Kidney (tissue), 14 donors: ENCODE measurements around the gene THRB. TPM values are rescaled to one million over a fixed set of nuclear protein-coding genes. Genes with fewer than 3 reads are reported as not detected.

Experiments used
- DNase-seq, 5 donors: peaks; one replicate each; pipeline ENCODE4 v3.0.0-alpha.2; 2013 to 2020
- FAIRE-seq: peaks from 2 replicates; lab custom pipeline; 2012; peaks lifted over from hg19 to GRCh38; lab: Jason Lieb, UNC
- H3K27ac ChIP-seq, 2 donors: one replicate each; pipeline ENCODE4 v1.7.0; 2013; ENCODE audit warnings: low read depth in 2 of 2, low read length in 2 of 2, inconsistent platforms in 1 of 2
- H3K27me3 ChIP-seq: one replicate; pipeline ENCODE4 v1.7.1; 2013; ENCODE audit warnings: low read length, inconsistent platforms; ENCODE audit not compliant: control insufficient read depth, insufficient read depth
- H3K36me3 ChIP-seq, 3 donors: one replicate each; pipeline versions ENCODE4 v1.7.0 to v1.7.1; 2013; ENCODE audit warnings: low read length in 3 of 3, control low read depth in 1 of 3, inconsistent platforms in 1 of 3; ENCODE audit not compliant: insufficient read depth in 3 of 3, control insufficient read depth in 2 of 3
- H3K4me1 ChIP-seq, 3 donors: one replicate each; pipeline versions ENCODE4 v1.7.0 to v1.7.1; 2013; ENCODE audit warnings: low read length in 3 of 3, inconsistent platforms in 1 of 3, low read depth in 1 of 3; ENCODE audit not compliant: control insufficient read depth in 2 of 3, insufficient read depth in 2 of 3
- H3K4me3 ChIP-seq, 3 donors: one replicate each; pipeline versions ENCODE4 v1.7.0 to v1.8.1; 2013; ENCODE audit warnings: low read length in 3 of 3, control low read depth in 1 of 3, inconsistent platforms in 1 of 3
- H3K9ac ChIP-seq, 3 donors: one replicate each; pipeline versions ENCODE4 v1.7.0 to v1.7.1; 2013; ENCODE audit warnings: low read length in 3 of 3, control low read depth in 1 of 3, inconsistent platforms in 1 of 3
- H3K9me3 ChIP-seq, 3 donors: one replicate each; pipeline versions ENCODE4 v1.7.0 to v1.7.1; 2013; ENCODE audit warnings: low read length in 3 of 3, control low read depth in 1 of 3, inconsistent platforms in 1 of 3; ENCODE audit not compliant: control insufficient read depth in 2 of 3, insufficient read depth in 1 of 3
- CTCF ChIP-seq: IDR thresholded peaks from 3 replicates; pipeline ENCODE4 v1.5.1; 2012; ENCODE audit warnings: mild to moderate bottlenecking, moderate library complexity, borderline replicate concordance; ENCODE audit not compliant: insufficient read depth; ENCODE audit errors: extremely low read depth
- intact Hi-C: fragments of 100-400 bp; cut with DNase I; formaldehyde crosslinking; loops from one replicate; pipeline ENCODE4 v1.11.1; 2022
- polyA plus RNA-seq: library from polyadenylated mRNA; stranded (reverse); fragments of 350-450 nt; fragmentation: Illumina TruSeq; extraction: RNeasy Lipid Tissue Mini Kit (QIAGEN cat#74804); gene quantifications from one replicate; pipeline ENCODE4 v1.2.3, GENCODE V29; 2014; ENCODE audit warnings: low read depth, low replicate concordance; ENCODE audit not compliant: insufficient read depth
- total RNA-seq: library from RNA; stranded (reverse); fragmentation: NEBNext Ultra II Directional; extraction: Animal tissue kit (Norgen Biotek cat#: 25700); gene quantifications from one replicate; pipeline ENCODE4 v1.2.1, GENCODE V29; 2021
- donor health status: control.
- donor health status: control.
- donor health status: control.
- donor health status: control.
- donor health status: control.
- donor health status: DM: yes; HTN: yes; CAD: no.
- donor health status: Normal renal cell carcinoma (clear cell type).

THRB gene
- total and polyA plus RNA-seq, 2 donors from 2014 or later = 4.5 to 17.2 TPM

GRCh38 chr3:24195504-24196230 lies 299.0 kb downstream of the THRB start:
- TF ChIP-seq CTCF = no peak

GRCh38 chr3:24192469-24193056 lies 302.1 kb downstream of the THRB start:
- intact Hi-C loops = no loop called here

More at GRCh38 chr3:24195504-24196230, 299.0 kb downstream of the THRB start:
- DNase-seq (no peak), FAIRE-seq (no peak)
- Histone ChIP-seq H3K9me3 (no peaks in the 10 kb centered on the region), H3K27me3 (no peaks in the 10 kb centered on the region), H3K4me3 (no peak overlapping the region), H3K27ac (no peak overlapping the region), H3K9ac (no peak overlapping the region), H3K4me1 (peaks cover 0 to 5% (median 0%) of the 10 kb centered on the region in 3 donors), H3K36me3 (no peaks in the 10 kb centered on the region)
- intact Hi-C loops = no loop called here

GRCh38 chr3:24191801-24192403 lies 302.7 kb downstream of the THRB start:
- Histone ChIP-seq H3K4me1 (peaks cover 0 to 5% (median 0%) of the 10 kb centered on the region in 3 donors), H3K36me3 (no peaks in the 10 kb centered on the region), H3K27ac (no peak overlapping the region), H3K9me3 (no peaks in the 10 kb centered on the region), H3K27me3 (no peaks in the 10 kb centered on the region), H3K9ac (no peak overlapping the region), H3K4me3 (no peak overlapping the region)
- intact Hi-C loops = no loop called here
- no peak for FAIRE-seq
- no peak for TF ChIP-seq CTCF
- peak in 2 of 5 donors; percentile 5 for DNase-seq

More at GRCh38 chr3:24192469-24193056, 302.1 kb downstream of the THRB start:
- H3K27ac ChIP-seq = no peak overlapping the region
- no peak overlapping the region for H3K4me3 ChIP-seq
- peaks cover 0 to 5% (median 0%) of the 10 kb centered on the region in 3 donors for H3K4me1 ChIP-seq
- DNase-seq (no peak), FAIRE-seq (no peak)
- H3K9me3 ChIP-seq = no peaks in the 10 kb centered on the region
- TF ChIP-seq CTCF = no peak
- H3K9ac ChIP-seq = no peak overlapping the region
- H3K36me3 ChIP-seq = no peaks in the 10 kb centered on the region
- no peaks in the 10 kb centered on the region for H3K27me3 ChIP-seq
